H9 (cell line): ENCODE data around the gene UTF1. TPM values are rescaled to one million over a fixed set of nuclear protein-coding genes. Genes with fewer than 3 reads are reported as not detected.

Experiments used
- DNase-seq: peaks from one replicate; pipeline ENCODE4 v3.0.0-alpha.2; 2017
- H2AFZ ChIP-seq: one replicate; pipeline ENCODE4 v1.6.1; 2013; ENCODE audit warnings: mild to moderate bottlenecking, low read length, control low read depth, moderate library complexity
- H2AK5ac ChIP-seq: 2 replicates; pipeline ENCODE4 v1.6.1; 2013; ENCODE audit warnings: low read length, control low read depth, mixed read lengths; ENCODE audit not compliant: insufficient read length
- H2BK120ac ChIP-seq: one replicate; pipeline ENCODE4 v1.6.1; 2013; ENCODE audit warnings: low read depth, mild to moderate bottlenecking, low read length, control low read depth, inconsistent platforms; ENCODE audit not compliant: poor library complexity, severe bottlenecking
- H2BK12ac ChIP-seq: 2 replicates; pipeline ENCODE4 v1.6.1; 2013; ENCODE audit warnings: low read length, control low read depth, mixed read lengths, low read depth; ENCODE audit not compliant: insufficient read length
- H2BK15ac ChIP-seq: 2 replicates; pipeline ENCODE4 v1.6.1; 2013; ENCODE audit warnings: low read depth, low read length, control low read depth
- H2BK20ac ChIP-seq: one replicate; pipeline ENCODE4 v1.6.1; 2013; ENCODE audit warnings: low read depth, mild to moderate bottlenecking, low read length, control low read depth, inconsistent platforms; ENCODE audit not compliant: poor library complexity, severe bottlenecking
- H2BK5ac ChIP-seq: 2 replicates; pipeline ENCODE4 v1.6.1; 2013; ENCODE audit warnings: low read length, control low read depth, mixed read lengths; ENCODE audit not compliant: insufficient read length
- H3K14ac ChIP-seq: 2 replicates; pipeline ENCODE4 v1.6.1; 2013; ENCODE audit warnings: low read length, control low read depth; ENCODE audit not compliant: insufficient read depth
- H3K18ac ChIP-seq: 2 replicates; pipeline ENCODE4 v1.6.1; 2013; ENCODE audit warnings: low read depth, mild to moderate bottlenecking, mixed read lengths, low read length, control low read depth; ENCODE audit not compliant: insufficient read length
- H3K23ac ChIP-seq: 2 replicates; pipeline ENCODE4 v1.6.1; 2013; ENCODE audit warnings: low read length, control low read depth, mixed read lengths, low read depth; ENCODE audit not compliant: insufficient read length
- H3K23me2 ChIP-seq: 2 replicates; pipeline ENCODE4 v1.6.1; 2013; ENCODE audit warnings: low read depth, mild to moderate bottlenecking, mixed read lengths, low read length, control low read depth; ENCODE audit not compliant: insufficient read length, poor library complexity, severe bottlenecking
- H3K27ac ChIP-seq: 2 replicates; pipeline ENCODE4 v1.5.1; 2013; ENCODE audit warnings: low read length, control low read depth, mixed read lengths, low read depth; ENCODE audit not compliant: insufficient read length
- H3K27me3 ChIP-seq: 2 replicates; pipeline ENCODE4 v1.6.1; 2013; ENCODE audit warnings: low read length, control low read depth, inconsistent platforms; ENCODE audit not compliant: insufficient read depth
- H3K4ac ChIP-seq: 2 replicates; pipeline ENCODE4 v1.6.1; 2013; ENCODE audit warnings: low read depth, mild to moderate bottlenecking, control low read depth, inconsistent platforms, low read length, moderate library complexity
- H3K4me1 ChIP-seq: 2 replicates; pipeline ENCODE4 v1.6.1; 2013; ENCODE audit warnings: low read length, control low read depth, inconsistent platforms; ENCODE audit not compliant: insufficient read depth
- H3K4me2 ChIP-seq: 2 replicates; pipeline ENCODE4 v1.6.1; 2013; ENCODE audit warnings: low read length, control low read depth, mixed read lengths; ENCODE audit not compliant: insufficient read length, insufficient read depth
- H3K56ac ChIP-seq: 2 replicates; pipeline ENCODE4 v1.6.1; 2013; ENCODE audit warnings: low read depth, mild to moderate bottlenecking, mixed read lengths, low read length, control low read depth; ENCODE audit not compliant: insufficient read length
- H3K79me1 ChIP-seq: 2 replicates; pipeline ENCODE4 v1.6.1; 2013; ENCODE audit warnings: low read depth, mild to moderate bottlenecking, moderate library complexity, low read length, control low read depth, inconsistent platforms; ENCODE audit not compliant: insufficient read depth, poor library complexity, severe bottlenecking
- H3K79me2 ChIP-seq: 2 replicates; pipeline ENCODE4 v1.6.1; 2013; ENCODE audit warnings: low read length, control low read depth, inconsistent platforms; ENCODE audit not compliant: insufficient read depth
- H3K9ac ChIP-seq: 2 replicates; pipeline ENCODE4 v1.6.1; 2013; ENCODE audit warnings: low read length, control low read depth, mixed read lengths; ENCODE audit not compliant: insufficient read length; ENCODE audit errors: extremely low read depth
- H3K9me3 ChIP-seq: one replicate; pipeline ENCODE4 v1.6.1; 2013; ENCODE audit warnings: low read depth, low read length, inconsistent platforms; ENCODE audit not compliant: control insufficient read depth
- H3T11ph ChIP-seq: one replicate; pipeline ENCODE4 v1.6.1; 2013; ENCODE audit warnings: mild to moderate bottlenecking, low read length, control low read depth, inconsistent platforms
- H4K20me1 ChIP-seq: one replicate; pipeline ENCODE4 v1.6.1; 2013; ENCODE audit not compliant: control insufficient read depth, insufficient read length, insufficient read depth
- H4K5ac ChIP-seq: 2 replicates; pipeline ENCODE4 v1.6.1; 2013; ENCODE audit warnings: low read depth, mild to moderate bottlenecking, mixed read lengths, low read length, control low read depth; ENCODE audit not compliant: insufficient read length
- H4K8ac ChIP-seq: replicated peaks from 2 replicates; pipeline ENCODE4 v1.6.1; 2013; ENCODE audit warnings: low read length, control low read depth, mixed read lengths, low read depth; ENCODE audit not compliant: insufficient read length
- H4K91ac ChIP-seq: 2 replicates; pipeline ENCODE4 v1.6.1; 2013; ENCODE audit warnings: low read depth, mild to moderate bottlenecking, moderate library complexity, mixed read lengths, low read length, control low read depth; ENCODE audit not compliant: insufficient read length
- H3K27ac Mint-ChIP-seq, 3 experiments: 2 replicates in 2 of 3; 3 replicates in 1 of 3; pipeline ENCODE4 v1.8.0; 2020 to 2021; ENCODE audit warnings: mixed read lengths in 3 of 3, mild to moderate bottlenecking in 1 of 3, moderate library complexity in 1 of 3
- H3K27me3 Mint-ChIP-seq: 2 replicates; pipeline ENCODE4 v1.8.0; 2021; ENCODE audit warnings: low read depth, mild to moderate bottlenecking, moderate library complexity, mixed read lengths
- H3K36me3 Mint-ChIP-seq, 3 experiments: 2 replicates in 2 of 3; 3 replicates in 1 of 3; pipeline ENCODE4 v1.8.0; 2020 to 2021; ENCODE audit warnings: low read depth in 3 of 3, mixed read lengths in 3 of 3; ENCODE audit not compliant: insufficient read depth in 1 of 3
- H3K4me1 Mint-ChIP-seq, 2 experiments: 2 replicates each; pipeline ENCODE4 v1.8.0; 2020; ENCODE audit warnings: mixed read lengths in 2 of 2
- H3K4me3 Mint-ChIP-seq, 2 experiments: 2 replicates in 1 of 2; 3 replicates in 1 of 2; pipeline ENCODE4 v1.8.0; 2020 to 2021; ENCODE audit warnings: mild to moderate bottlenecking in 2 of 2, mixed read lengths in 2 of 2, moderate library complexity in 1 of 2
- H3K9me3 Mint-ChIP-seq, 2 experiments: 2 replicates in 1 of 2; 3 replicates in 1 of 2; pipeline ENCODE4 v1.8.0; 2020; ENCODE audit warnings: mild to moderate bottlenecking in 2 of 2, mixed read lengths in 2 of 2, moderate library complexity in 1 of 2
- WGBS: extraction: QIAGEN DNeasy Blood & Tissue Kit; methylation state at CpG from one replicate; pipeline ENCODE4 v1.1.7; 2013; ENCODE audit warnings: missing lambda C conversion rate, low lambda C conversion rate, mixed read lengths; ENCODE audit not compliant: insufficient read length; ENCODE audit errors: extremely low coverage; 5-methylcytosine and 5-hydroxymethylcytosine counted together
- total RNA-seq: library from RNA; stranded (reverse); gene quantifications from 2 replicates; pipeline ENCODE4 v1.2.1, GENCODE V29; 2021
- TF ChIP-seq, protein P1 (sequence below): fragments of 200-600 bp; sonication (generic); conservative IDR thresholded peaks from 3 replicates; pipeline ENCODE4 v1.8.0; 2021; ENCODE audit warnings: antibody characterized with exemption, mild to moderate bottlenecking

UTF1 gene
- total RNA-seq, 1 experiment from 2014 or later: 31.5 TPM

- no peak overlapping the region for H3K14ac ChIP-seq
- no peaks in the 10 kb centered on the region for H3K23me2 ChIP-seq
- no peaks in the 10 kb centered on the region for H3K36me3 Mint-ChIP-seq
- no peak overlapping the region for H2BK120ac ChIP-seq
- H3K9ac ChIP-seq: no peak overlapping the region
- H3T11ph ChIP-seq: no peak overlapping the region
- no peak overlapping the region for H4K8ac ChIP-seq
- H2BK20ac ChIP-seq: no peak overlapping the region
- H3K27ac Mint-ChIP-seq: no peak overlapping the region
- no peaks in the 10 kb centered on the region; the same call in 1 of the 2 replicates for H3K27me3 Mint-ChIP-seq
- no peaks in the 10 kb centered on the region for H3K9me3 Mint-ChIP-seq
- no peak for DNase-seq
- no CpG with 5 or more reads among the region's 20 CpGs for WGBS
- TF ChIP-seq, protein P1, sequence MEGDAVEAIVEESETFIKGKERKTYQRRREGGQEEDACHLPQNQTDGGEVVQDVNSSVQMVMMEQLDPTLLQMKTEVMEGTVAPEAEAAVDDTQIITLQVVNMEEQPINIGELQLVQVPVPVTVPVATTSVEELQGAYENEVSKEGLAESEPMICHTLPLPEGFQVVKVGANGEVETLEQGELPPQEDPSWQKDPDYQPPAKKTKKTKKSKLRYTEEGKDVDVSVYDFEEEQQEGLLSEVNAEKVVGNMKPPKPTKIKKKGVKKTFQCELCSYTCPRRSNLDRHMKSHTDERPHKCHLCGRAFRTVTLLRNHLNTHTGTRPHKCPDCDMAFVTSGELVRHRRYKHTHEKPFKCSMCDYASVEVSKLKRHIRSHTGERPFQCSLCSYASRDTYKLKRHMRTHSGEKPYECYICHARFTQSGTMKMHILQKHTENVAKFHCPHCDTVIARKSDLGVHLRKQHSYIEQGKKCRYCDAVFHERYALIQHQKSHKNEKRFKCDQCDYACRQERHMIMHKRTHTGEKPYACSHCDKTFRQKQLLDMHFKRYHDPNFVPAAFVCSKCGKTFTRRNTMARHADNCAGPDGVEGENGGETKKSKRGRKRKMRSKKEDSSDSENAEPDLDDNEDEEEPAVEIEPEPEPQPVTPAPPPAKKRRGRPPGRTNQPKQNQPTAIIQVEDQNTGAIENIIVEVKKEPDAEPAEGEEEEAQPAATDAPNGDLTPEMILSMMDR: no peak
- no peak overlapping the region for H3K23ac ChIP-seq
- no peak overlapping the region for H3K56ac ChIP-seq
- no peak overlapping the region for H3K4me2 ChIP-seq
- H2AFZ ChIP-seq: no peak overlapping the region
- no peak overlapping the region for H3K4me3 Mint-ChIP-seq
- H2AK5ac ChIP-seq: no peak overlapping the region
- H3K27me3 ChIP-seq: no peaks in the 10 kb centered on the region
- H3K79me1 ChIP-seq: no peaks in the 10 kb centered on the region
- H4K91ac ChIP-seq: no peak overlapping the region
- no peak overlapping the region for H3K27ac ChIP-seq
- H3K18ac ChIP-seq: no peak overlapping the region
- H3K4me1 Mint-ChIP-seq: no peaks in the 10 kb centered on the region
- H3K79me2 ChIP-seq: no peaks in the 10 kb centered on the region
- no peak overlapping the region for H2BK15ac ChIP-seq
- no peaks in the 10 kb centered on the region for H4K20me1 ChIP-seq
- no peaks in the 10 kb centered on the region for H3K4me1 ChIP-seq
- no peak overlapping the region for H2BK12ac ChIP-seq
- no peak overlapping the region for H4K5ac ChIP-seq
- H3K4ac ChIP-seq: no peak overlapping the region
- H3K9me3 ChIP-seq: no peaks in the 10 kb centered on the region
- H2BK5ac ChIP-seq: no peak overlapping the region
These were observed 40.2 kb downstream of the UTF1 start for GRCh38 chr10:133270204-133270603.
